ENCODE measurements around the gene COL6A1. TPM values are rescaled to one million over a fixed set of nuclear protein-coding genes. Genes with fewer than 3 reads are reported as not detected.

Gene COL6A1
- polyA plus RNA-seq, 1 donor from 2014 or later, result 29.4 TPM

- no peaks in the 10 kb centered on the region for H3K36me3 ChIP-seq (ENCODE audit: insufficient read depth, low read length)
- H3K9me2 ChIP-seq (ENCODE audit: insufficient read depth, low read length), result no peaks in the 10 kb centered on the region
These were observed 59.6 kb downstream of the COL6A1 start for GRCh38 chr21:46041183-46041582.

GRCh38 chr21:46045154-46045553 lies 63.6 kb downstream of the COL6A1 start:
- H3K9me3 ChIP-seq (ENCODE audit: low read length), result no peaks in the 10 kb centered on the region
- TF ChIP-seq MXI1 (conservative IDR thresholded peaks at IDR 0.05; ENCODE audit: poor library complexity, severe bottlenecking) (no peak), RAD21 (conservative IDR thresholded peaks at IDR 0.05) (no peak), REST (IDR thresholded peaks at IDR 0.05; ENCODE audit: borderline replicate concordance) (no peak), EZH2 (IDR thresholded peaks at IDR 0.05; ENCODE audit: borderline replicate concordance, insufficient read depth, low read length, poor library complexity, severe bottlenecking) (no peak), TAF1 (IDR thresholded peaks at IDR 0.05; ENCODE audit: low read depth) (no peak)
- H3K27ac ChIP-seq (ENCODE audit: low read length), result no peak overlapping the region
- H3K9ac ChIP-seq (ENCODE audit: low read length), result no peak overlapping the region
- H4K20me1 ChIP-seq (ENCODE audit: insufficient read depth), result no peaks in the 10 kb centered on the region
- H3K9me2 ChIP-seq (ENCODE audit: insufficient read depth, low read length), result no peaks in the 10 kb centered on the region
- no peaks in the 10 kb centered on the region for H3K79me2 ChIP-seq (replicated peaks; ENCODE audit: insufficient read depth, low read length)
- no peak overlapping the region for H3K4me3 ChIP-seq (ENCODE audit: low read length)
- H3K4me2 ChIP-seq (ENCODE audit: low read length), result no peak overlapping the region
- no peaks in the 10 kb centered on the region for H3F3A ChIP-seq (ENCODE audit: insufficient read depth, low read length, poor library complexity, severe bottlenecking)
- no peak overlapping the region for H2AFZ ChIP-seq (ENCODE audit: low read depth, low read length)
- H3K36me3 ChIP-seq (ENCODE audit: insufficient read depth, low read length), result no peaks in the 10 kb centered on the region
- H3K27me3 ChIP-seq (ENCODE audit: insufficient read depth, low read depth, low read length), result no peaks in the 10 kb centered on the region

More at GRCh38 chr21:46041183-46041582, 59.6 kb downstream of the COL6A1 start:
- Histone ChIP-seq H3K4me3 (ENCODE audit: low read length) (no peak overlapping the region), H3K4me2 (ENCODE audit: low read length) (no peak overlapping the region), H3F3A (ENCODE audit: insufficient read depth, low read length, poor library complexity, severe bottlenecking) (no peaks in the 10 kb centered on the region), H2AFZ (ENCODE audit: low read depth, low read length) (no peak overlapping the region), H3K79me2 (replicated peaks; ENCODE audit: insufficient read depth, low read length) (no peaks in the 10 kb centered on the region), H3K9ac (ENCODE audit: low read length) (no peak overlapping the region), H4K20me1 (ENCODE audit: insufficient read depth) (no peaks in the 10 kb centered on the region), H3K27ac (ENCODE audit: low read length) (no peak overlapping the region), H3K27me3 (ENCODE audit: insufficient read depth, low read depth, low read length) (no peaks in the 10 kb centered on the region), H3K9me3 (ENCODE audit: low read length) (no peaks in the 10 kb centered on the region)
- TF ChIP-seq CTCF (IDR thresholded peaks at IDR 0.05; ENCODE audit: poor library complexity, severe bottlenecking) (no peak), TAF1 (IDR thresholded peaks at IDR 0.05; ENCODE audit: low read depth) (no peak), MXI1 (conservative IDR thresholded peaks at IDR 0.05; ENCODE audit: poor library complexity, severe bottlenecking) (no peak), EP300 (conservative IDR thresholded peaks at IDR 0.05; ENCODE audit: poor library complexity, severe bottlenecking) (no peak), REST (IDR thresholded peaks at IDR 0.05; ENCODE audit: borderline replicate concordance) (no peak), SMC3 (conservative IDR thresholded peaks at IDR 0.05; ENCODE audit: poor library complexity) (no peak), POLR2AphosphoS5 (IDR thresholded peaks at IDR 0.05) (no peak), RAD21 (conservative IDR thresholded peaks at IDR 0.05) (no peak), EZH2 (IDR thresholded peaks at IDR 0.05; ENCODE audit: borderline replicate concordance, insufficient read depth, low read length, poor library complexity, severe bottlenecking) (no peak)

Data from neural cell (in vitro differentiated cells).